ENCODE measurements around the gene GCDH.

DNA sequence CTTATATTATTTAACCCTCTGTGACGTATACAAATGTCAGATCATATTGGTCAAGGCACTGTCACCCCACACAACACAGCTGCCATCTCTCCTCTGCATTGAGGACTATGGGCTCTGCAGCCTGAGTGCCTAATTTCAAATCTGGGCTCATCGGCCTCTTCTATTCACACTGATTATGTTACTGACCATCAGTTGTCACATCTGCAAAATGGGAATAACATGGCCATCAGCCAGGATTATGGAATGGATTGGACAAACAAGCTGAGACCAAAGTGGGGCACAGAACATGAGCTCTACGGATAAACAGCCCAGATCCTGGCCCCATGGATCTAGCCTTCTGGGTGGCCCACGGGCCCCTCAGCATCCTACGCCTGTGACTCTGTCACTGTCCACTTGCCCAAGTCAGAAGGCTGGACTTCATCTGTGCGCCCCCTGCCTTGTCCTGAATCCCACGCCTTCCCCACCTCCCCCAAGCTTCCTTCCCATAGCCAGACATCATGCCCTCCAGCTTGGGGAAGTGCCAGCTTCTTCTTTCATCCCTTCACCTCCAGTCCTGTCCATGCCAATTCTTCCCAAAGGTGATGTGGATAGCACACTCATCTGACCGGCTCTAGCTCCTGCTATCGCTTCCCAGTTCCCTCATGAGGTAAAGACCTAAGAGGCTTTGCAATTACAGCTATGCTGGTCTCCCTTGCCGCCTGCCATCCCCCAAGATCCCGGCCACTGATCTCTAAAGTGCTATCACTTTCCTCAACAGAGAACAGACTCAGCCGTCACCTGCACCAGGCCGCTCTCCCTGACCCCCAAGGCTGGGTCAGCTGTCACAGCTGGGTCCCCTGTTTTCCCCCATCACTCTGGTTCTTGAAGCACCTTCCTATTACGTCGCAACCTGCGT, 41.7 kb downstream of the GCDH start:
- TF ChIP-seq, protein P1, sequence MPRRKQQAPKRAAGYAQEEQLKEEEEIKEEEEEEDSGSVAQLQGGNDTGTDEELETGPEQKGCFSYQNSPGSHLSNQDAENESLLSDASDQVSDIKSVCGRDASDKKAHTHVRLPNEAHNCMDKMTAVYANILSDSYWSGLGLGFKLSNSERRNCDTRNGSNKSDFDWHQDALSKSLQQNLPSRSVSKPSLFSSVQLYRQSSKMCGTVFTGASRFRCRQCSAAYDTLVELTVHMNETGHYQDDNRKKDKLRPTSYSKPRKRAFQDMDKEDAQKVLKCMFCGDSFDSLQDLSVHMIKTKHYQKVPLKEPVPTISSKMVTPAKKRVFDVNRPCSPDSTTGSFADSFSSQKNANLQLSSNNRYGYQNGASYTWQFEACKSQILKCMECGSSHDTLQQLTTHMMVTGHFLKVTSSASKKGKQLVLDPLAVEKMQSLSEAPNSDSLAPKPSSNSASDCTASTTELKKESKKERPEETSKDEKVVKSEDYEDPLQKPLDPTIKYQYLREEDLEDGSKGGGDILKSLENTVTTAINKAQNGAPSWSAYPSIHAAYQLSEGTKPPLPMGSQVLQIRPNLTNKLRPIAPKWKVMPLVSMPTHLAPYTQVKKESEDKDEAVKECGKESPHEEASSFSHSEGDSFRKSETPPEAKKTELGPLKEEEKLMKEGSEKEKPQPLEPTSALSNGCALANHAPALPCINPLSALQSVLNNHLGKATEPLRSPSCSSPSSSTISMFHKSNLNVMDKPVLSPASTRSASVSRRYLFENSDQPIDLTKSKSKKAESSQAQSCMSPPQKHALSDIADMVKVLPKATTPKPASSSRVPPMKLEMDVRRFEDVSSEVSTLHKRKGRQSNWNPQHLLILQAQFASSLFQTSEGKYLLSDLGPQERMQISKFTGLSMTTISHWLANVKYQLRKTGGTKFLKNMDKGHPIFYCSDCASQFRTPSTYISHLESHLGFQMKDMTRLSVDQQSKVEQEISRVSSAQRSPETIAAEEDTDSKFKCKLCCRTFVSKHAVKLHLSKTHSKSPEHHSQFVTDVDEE (CRISPR knock-in tag; IDR thresholded peaks at IDR 0.05), result no peak
- TF ChIP-seq ZFP3 (CRISPR knock-in tag; IDR thresholded peaks at IDR 0.05) (no peak), ARNTL (CRISPR knock-in tag; IDR thresholded peaks at IDR 0.05; ENCODE audit: borderline replicate concordance, low read depth) (no peak), ESRRG (CRISPR knock-in tag; IDR thresholded peaks at IDR 0.05) (no peak), RARB (CRISPR knock-in tag; IDR thresholded peaks at IDR 0.05) (no peak), ZNF70 (CRISPR knock-in tag; IDR thresholded peaks at IDR 0.05) (no peak), SNAI2 (CRISPR knock-in tag; IDR thresholded peaks at IDR 0.05) (no peak), OSR1 (CRISPR knock-in tag; IDR thresholded peaks at IDR 0.05) (no peak), TCF4 (CRISPR knock-in tag; IDR thresholded peaks at IDR 0.05; ENCODE audit: borderline replicate concordance) (no peak), GLIS3 (CRISPR knock-in tag; IDR thresholded peaks at IDR 0.05) (no peak), CSDC2 (CRISPR knock-in tag; IDR thresholded peaks at IDR 0.05) (no peak), ISL1 (CRISPR knock-in tag; IDR thresholded peaks at IDR 0.05) (no peak)
- TF ChIP-seq, protein P2, sequence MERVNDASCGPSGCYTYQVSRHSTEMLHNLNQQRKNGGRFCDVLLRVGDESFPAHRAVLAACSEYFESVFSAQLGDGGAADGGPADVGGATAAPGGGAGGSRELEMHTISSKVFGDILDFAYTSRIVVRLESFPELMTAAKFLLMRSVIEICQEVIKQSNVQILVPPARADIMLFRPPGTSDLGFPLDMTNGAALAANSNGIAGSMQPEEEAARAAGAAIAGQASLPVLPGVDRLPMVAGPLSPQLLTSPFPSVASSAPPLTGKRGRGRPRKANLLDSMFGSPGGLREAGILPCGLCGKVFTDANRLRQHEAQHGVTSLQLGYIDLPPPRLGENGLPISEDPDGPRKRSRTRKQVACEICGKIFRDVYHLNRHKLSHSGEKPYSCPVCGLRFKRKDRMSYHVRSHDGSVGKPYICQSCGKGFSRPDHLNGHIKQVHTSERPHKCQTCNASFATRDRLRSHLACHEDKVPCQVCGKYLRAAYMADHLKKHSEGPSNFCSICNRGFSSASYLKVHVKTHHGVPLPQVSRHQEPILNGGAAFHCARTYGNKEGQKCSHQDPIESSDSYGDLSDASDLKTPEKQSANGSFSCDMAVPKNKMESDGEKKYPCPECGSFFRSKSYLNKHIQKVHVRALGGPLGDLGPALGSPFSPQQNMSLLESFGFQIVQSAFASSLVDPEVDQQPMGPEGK (CRISPR knock-in tag; IDR thresholded peaks at IDR 0.05; ENCODE audit: borderline replicate concordance), result no peak
- TF ChIP-seq, protein P3, sequence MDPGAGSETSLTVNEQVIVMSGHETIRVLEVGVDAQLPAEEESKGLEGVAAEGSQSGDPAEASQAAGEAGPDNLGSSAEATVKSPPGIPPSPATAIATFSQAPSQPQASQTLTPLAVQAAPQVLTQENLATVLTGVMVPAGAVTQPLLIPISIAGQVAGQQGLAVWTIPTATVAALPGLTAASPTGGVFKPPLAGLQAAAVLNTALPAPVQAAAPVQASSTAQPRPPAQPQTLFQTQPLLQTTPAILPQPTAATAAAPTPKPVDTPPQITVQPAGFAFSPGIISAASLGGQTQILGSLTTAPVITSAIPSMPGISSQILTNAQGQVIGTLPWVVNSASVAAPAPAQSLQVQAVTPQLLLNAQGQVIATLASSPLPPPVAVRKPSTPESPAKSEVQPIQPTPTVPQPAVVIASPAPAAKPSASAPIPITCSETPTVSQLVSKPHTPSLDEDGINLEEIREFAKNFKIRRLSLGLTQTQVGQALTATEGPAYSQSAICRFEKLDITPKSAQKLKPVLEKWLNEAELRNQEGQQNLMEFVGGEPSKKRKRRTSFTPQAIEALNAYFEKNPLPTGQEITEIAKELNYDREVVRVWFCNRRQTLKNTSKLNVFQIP (CRISPR knock-in tag; IDR thresholded peaks at IDR 0.05; ENCODE audit: borderline replicate concordance, low read depth), result no peak
